ENCODE measurements around the gene PABPC3.

Gene PABPC3

GRCh38 chr13:25069911-25070310 lies 26.0 kb upstream of the PABPC3 start:
- H3K4me3 ChIP-seq (ENCODE audit: low read depth, low read length), result no peak overlapping the region
- ChIA-PET CTCF (interaction anchor here (1.6 kb wide), 1 partner anchor 33 kb away, joined by 5 read pairs; no protein-coding TSS in a partner anchor), POLR2A (no interaction called here)
- no peak for DNase-seq (ENCODE audit: low read depth, low spot score)
- TF ChIP-seq CTCF (IDR thresholded peaks at IDR 0.05; ENCODE audit: insufficient read depth, low read length, missing control alignments), result no peak

DNA sequence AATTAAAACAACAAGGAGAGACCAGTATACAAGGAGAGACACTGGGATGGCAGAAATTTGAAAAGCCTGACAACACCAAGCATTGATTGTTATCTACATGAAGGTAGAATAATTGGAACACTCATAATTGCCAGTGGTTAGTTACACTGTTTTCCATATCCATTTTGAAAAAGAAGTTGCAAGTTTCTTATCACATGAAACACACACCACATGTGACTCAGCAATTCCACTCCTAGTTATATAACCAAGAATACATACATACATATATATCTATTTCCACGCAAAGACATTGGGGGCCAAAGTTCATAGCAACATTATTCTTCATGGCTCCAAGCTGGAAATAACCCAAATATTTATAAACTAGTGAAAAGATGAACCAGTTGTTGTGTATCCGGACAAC lies 15.2 kb upstream of the PABPC3 start:
- CTCF ChIA-PET, result interaction anchor here (1.4 to 1.9 kb wide), 2 partner anchors 33 to 85 kb away, joined by 3 to 5 read pairs; no protein-coding TSS in a partner anchor

GRCh38 chr13:25084096-25084495 lies 11.8 kb upstream of the PABPC3 start:
- TF ChIP-seq CTCF (IDR thresholded peaks at IDR 0.05; ENCODE audit: insufficient read depth, low read length, missing control alignments), result no peak
- no peak for DNase-seq (ENCODE audit: low read depth, low spot score)
- CTCF ChIA-PET, result interaction anchor here (0.7 to 4.8 kb wide), 6 partner anchors 8 to 1846 kb away, joined by 3 to 40 read pairs (median 4); no protein-coding TSS in a partner anchor
- no peak overlapping the region for H3K4me3 ChIP-seq (ENCODE audit: low read depth, low read length)
- POLR2A ChIA-PET, result no interaction called here

More for the DNA sequence above, 15.2 kb upstream of the PABPC3 start:
- POLR2A ChIA-PET, result no interaction called here
- no peak overlapping the region for H3K4me3 ChIP-seq (ENCODE audit: low read depth, low read length)
- TF ChIP-seq CTCF (IDR thresholded peaks at IDR 0.05; ENCODE audit: insufficient read depth, low read length, missing control alignments), result no peak
- DNase-seq (ENCODE audit: low read depth, low spot score), result no peak

DNA sequence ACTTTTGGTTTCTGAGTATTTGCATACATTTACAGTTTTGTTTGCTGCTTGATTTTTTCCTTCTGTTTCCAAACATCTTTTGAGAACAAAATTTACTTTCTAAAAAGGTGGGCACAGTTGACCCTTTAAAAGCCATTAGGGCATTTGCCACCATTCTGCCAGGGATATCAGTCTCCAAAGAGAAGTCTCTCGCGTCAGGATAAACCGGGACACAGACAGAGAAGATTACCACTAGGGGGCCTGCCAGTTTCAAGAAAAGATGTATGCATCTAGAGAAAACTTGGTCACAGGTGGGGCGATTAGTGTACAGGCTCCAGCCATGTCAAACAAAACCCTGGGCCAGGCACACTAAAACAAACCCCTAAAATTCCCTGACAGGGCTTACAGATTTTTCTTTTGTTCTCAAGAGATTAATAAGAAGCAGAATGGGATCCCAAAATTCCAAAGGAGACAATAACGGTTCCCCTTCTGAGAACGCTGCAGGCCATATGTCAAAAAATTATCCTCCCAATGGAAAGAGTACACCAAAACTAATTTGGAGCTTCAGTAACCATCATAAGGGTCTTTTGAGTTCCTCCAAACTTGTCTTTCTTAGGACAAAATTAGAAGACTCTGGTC lies 10.7 kb upstream of the PABPC3 start:
- ChIA-PET CTCF (interaction anchor here (0.7 to 4.8 kb wide), 9 partner anchors 9 to 290 kb away, joined by 3 to 40 read pairs (median 6); no protein-coding TSS in a partner anchor), POLR2A (no interaction called here)
- no peak overlapping the region for H3K4me3 ChIP-seq (ENCODE audit: low read depth, low read length)
- DNase-seq (ENCODE audit: low read depth, low spot score), result no peak
- peak; percentile 53 for TF ChIP-seq CTCF (IDR thresholded peaks at IDR 0.05; ENCODE audit: insufficient read depth, low read length, missing control alignments)

GRCh38 chr13:25088562-25089221 lies 7.2 kb upstream of the PABPC3 start:
- ChIA-PET POLR2A (no interaction called here), CTCF (interaction anchor here (3.3 to 4.8 kb wide), 2 partner anchors 11 to 24 kb away, joined by 12 to 40 read pairs; no protein-coding TSS in a partner anchor)
- no peak overlapping the region for H3K4me3 ChIP-seq (ENCODE audit: low read depth, low read length)
- no peak for DNase-seq (ENCODE audit: low read depth, low spot score)
- no peak for TF ChIP-seq CTCF (IDR thresholded peaks at IDR 0.05; ENCODE audit: insufficient read depth, low read length, missing control alignments)

GRCh38 chr13:25097426-25097825 lies 1.5 kb downstream of the PABPC3 start:
- no peak for DNase-seq (ENCODE audit: low read depth, low spot score)
- POLR2A ChIA-PET, result no interaction called here
- no peak overlapping the region for H3K4me3 ChIP-seq (ENCODE audit: low read depth, low read length)
- no peak for TF ChIP-seq CTCF (IDR thresholded peaks at IDR 0.05; ENCODE audit: insufficient read depth, low read length, missing control alignments)
- CTCF ChIA-PET, result interaction anchor here (1.3 kb wide), 1 partner anchor 15 kb away, joined by 5 read pairs; no protein-coding TSS in a partner anchor

All from AG04449 (cell line).